HepG2 (cell line): ENCODE results near the gene TBC1D1. TPM values are rescaled to one million over a fixed set of nuclear protein-coding genes. Genes with fewer than 3 reads are reported as not detected.

ENCODE experiments used
- HHEX ChIP-seq: IDR thresholded peaks from 2 replicates; pipeline ENCODE4 v1.6.1; 2016; ENCODE audit warnings: control low read depth
- JDP2 ChIP-seq: sonication (generic); formaldehyde crosslinking; IDR thresholded peaks from 2 replicates; pipeline ENCODE4 v1.8.1; 2022; ENCODE audit warnings: missing genetic modification reagents, borderline replicate concordance
- KDM5B ChIP-seq: sonication (generic); formaldehyde crosslinking; IDR thresholded peaks from 2 replicates; pipeline ENCODE4 v1.4.0; 2020; ENCODE audit warnings: missing genetic modification reagents, mild to moderate bottlenecking, borderline replicate concordance
- MAFK ChIP-seq, 2 experiments: IDR thresholded peaks in 1 of 2; conservative IDR thresholded peaks in 1 of 2; 2 replicates each; pipeline ENCODE4 v1.6.1; 2011; ENCODE audit warnings: improper control_type of control experiment in 2 of 2, low read length in 2 of 2
- REPIN1 ChIP-seq: sonication (generic); formaldehyde crosslinking; IDR thresholded peaks from 2 replicates; pipeline ENCODE4 v1.8.0; 2022; ENCODE audit warnings: missing genetic modification reagents, low read depth, mild to moderate bottlenecking, borderline replicate concordance
- RFX5 ChIP-seq: IDR thresholded peaks from 2 replicates; pipeline ENCODE4 v1.6.1; 2011; ENCODE audit warnings: low read depth, low read length, improper control_type of control experiment
- SALL2 ChIP-seq: sonication (generic); formaldehyde crosslinking; IDR thresholded peaks from 2 replicates; pipeline ENCODE4 v1.8.1; 2023; ENCODE audit warnings: mild to moderate bottlenecking, missing genetic modification reagents, inconsistent platforms
- SMAD3 ChIP-seq: sonication (generic); formaldehyde crosslinking; IDR thresholded peaks from 2 replicates; pipeline ENCODE4 v1.4.0; 2020; ENCODE audit warnings: missing genetic modification reagents
- SMC3 ChIP-seq: IDR thresholded peaks from 2 replicates; pipeline ENCODE4 v1.6.1; 2011; ENCODE audit warnings: low read length, improper control_type of control experiment
- SP1 ChIP-seq, 2 experiments: fragments of 450-650 bp in 1 of 2; sonication (generic) in 1 of 2; formaldehyde crosslinking in 1 of 2; IDR thresholded peaks; 2 replicates each; pipeline versions ENCODE4 v1.4.0 to v1.6.1; 2016 to 2020; ENCODE audit warnings: missing genetic modification reagents in 1 of 2
- STAG1 ChIP-seq: sonication (generic); formaldehyde crosslinking; IDR thresholded peaks from 2 replicates; pipeline ENCODE4 v1.4.0; 2020; ENCODE audit warnings: missing genetic modification reagents
- XBP1 ChIP-seq: sonication (generic); formaldehyde crosslinking; IDR thresholded peaks from 2 replicates; pipeline ENCODE4 v1.5.0; 2020; ENCODE audit warnings: missing genetic modification reagents
- ZFP36L1 ChIP-seq: sonication (generic); formaldehyde crosslinking; IDR thresholded peaks from 2 replicates; pipeline ENCODE4 v1.8.0; 2022; ENCODE audit warnings: mild to moderate bottlenecking, missing genetic modification reagents, moderate library complexity
- ZFYVE20 ChIP-seq: sonication (generic); formaldehyde crosslinking; IDR thresholded peaks from 2 replicates; pipeline ENCODE4 v1.8.0; 2023; ENCODE audit warnings: low read depth, mild to moderate bottlenecking, moderate library complexity, missing genetic modification reagents, borderline replicate concordance
- ZKSCAN8 ChIP-seq: IDR thresholded peaks from 2 replicates; pipeline ENCODE4 v1.6.1; 2016; ENCODE audit warnings: borderline replicate concordance, missing genetic modification reagents, missing compliant biosample characterization
- ZNF331 ChIP-seq: sonication (generic); formaldehyde crosslinking; IDR thresholded peaks from 2 replicates; pipeline ENCODE4 v1.4.0; 2020; ENCODE audit warnings: missing genetic modification reagents
- ZZZ3 ChIP-seq: sonication (generic); formaldehyde crosslinking; IDR thresholded peaks from 2 replicates; pipeline ENCODE4 v1.4.0; 2020; ENCODE audit warnings: missing genetic modification reagents, mild to moderate bottlenecking, borderline replicate concordance
- polyA plus RNA-seq, 8 experiments: library from polyadenylated mRNA; depleted of rRNA in 3 of 8; stranded (reverse) in 7 of 8; unstranded in 1 of 8; fragments of >200 nt; fragmentation: Illumina TruSeq in 4 of 8; extraction: Trizol in 4 of 8; gene quantifications; 2 replicates each; pipeline versions ENCODE4 v1.2.1 to v1.2.3, GENCODE V29; 2011 to 2016; ENCODE audit warnings: low read depth in 4 of 8, missing spikeins in 1 of 8, mixed read lengths in 1 of 8; ENCODE audit not compliant: insufficient read depth in 1 of 8
- total RNA-seq, 5 experiments: library from RNA; depleted of rRNA; stranded (reverse); fragments of >200 nt; fragmentation: Illumina TruSeq; extraction: Trizol; gene quantifications; 2 replicates each; pipeline ENCODE4 v1.2.3, GENCODE V29; 2016; ENCODE audit warnings: low read depth in 1 of 5
- TF ChIP-seq, protein P1 (sequence below): IDR thresholded peaks from 2 replicates; pipeline ENCODE4 v1.6.1; 2012; ENCODE audit warnings: inconsistent platforms
- TF ChIP-seq, protein P2 (sequence below): sonication (generic); formaldehyde crosslinking; IDR thresholded peaks from 2 replicates; pipeline ENCODE4 v1.4.0; 2020; ENCODE audit warnings: missing genetic modification reagents
- TF ChIP-seq, protein P3 (sequence below): sonication (generic); formaldehyde crosslinking; IDR thresholded peaks from 2 replicates; pipeline ENCODE4 v1.4.0; 2020; ENCODE audit warnings: mild to moderate bottlenecking, missing genetic modification reagents
- TF ChIP-seq, protein P4 (sequence below): sonication (generic); formaldehyde crosslinking; IDR thresholded peaks from 2 replicates; pipeline ENCODE4 v1.9.0; 2021; ENCODE audit warnings: mild to moderate bottlenecking, missing genetic modification reagents

Gene TBC1D1
- total and polyA plus RNA-seq, 2 of the 13 experiments (the other 11 are each of a cell fraction or from before 2014, with no cell fraction given), result 37.3 to 62.8 TPM

GRCh38 chr4:38040619-38041018, 149.7 kb downstream of the TBC1D1 start (continued):
- TF ChIP-seq SMC3 (peak; percentile 3; the same call in 1 of the 2 replicates), STAG1 (CRISPR knock-in tag) (peak; percentile 43), RFX5 (no peak), ZNF331 (CRISPR knock-in tag) (no peak), ZKSCAN8 (CRISPR knock-in tag) (no peak), MAFK (conservative IDR thresholded peaks at IDR 0.05 in 1 of 2, IDR thresholded peaks at IDR 0.05 in 1 of 2; ENCODE audit: low read length in 2 of 2) (peak in 1 of 2 experiments; percentile 15; a peak in 1 of 4 replicates), HHEX (CRISPR knock-in tag) (no peak), ZFP36L1 (CRISPR knock-in tag) (no peak), ZFYVE20 (CRISPR knock-in tag) (no peak), KDM5B (CRISPR knock-in tag) (no peak), SMAD3 (CRISPR knock-in tag) (no peak), XBP1 (CRISPR knock-in tag) (no peak), ZZZ3 (no peak), JDP2 (CRISPR knock-in tag) (no peak), REPIN1 (CRISPR knock-in tag) (no peak), SP1 (IDR thresholded peaks at IDR 0.05) (no peak), SP1 (CRISPR knock-in tag; IDR thresholded peaks at IDR 0.05) (no peak), SALL2 (CRISPR knock-in tag) (no peak)
- TF ChIP-seq, protein P1, sequence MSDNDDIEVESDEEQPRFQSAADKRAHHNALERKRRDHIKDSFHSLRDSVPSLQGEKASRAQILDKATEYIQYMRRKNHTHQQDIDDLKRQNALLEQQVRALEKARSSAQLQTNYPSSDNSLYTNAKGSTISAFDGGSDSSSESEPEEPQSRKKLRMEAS, result no peak
- TF ChIP-seq, protein P2, sequence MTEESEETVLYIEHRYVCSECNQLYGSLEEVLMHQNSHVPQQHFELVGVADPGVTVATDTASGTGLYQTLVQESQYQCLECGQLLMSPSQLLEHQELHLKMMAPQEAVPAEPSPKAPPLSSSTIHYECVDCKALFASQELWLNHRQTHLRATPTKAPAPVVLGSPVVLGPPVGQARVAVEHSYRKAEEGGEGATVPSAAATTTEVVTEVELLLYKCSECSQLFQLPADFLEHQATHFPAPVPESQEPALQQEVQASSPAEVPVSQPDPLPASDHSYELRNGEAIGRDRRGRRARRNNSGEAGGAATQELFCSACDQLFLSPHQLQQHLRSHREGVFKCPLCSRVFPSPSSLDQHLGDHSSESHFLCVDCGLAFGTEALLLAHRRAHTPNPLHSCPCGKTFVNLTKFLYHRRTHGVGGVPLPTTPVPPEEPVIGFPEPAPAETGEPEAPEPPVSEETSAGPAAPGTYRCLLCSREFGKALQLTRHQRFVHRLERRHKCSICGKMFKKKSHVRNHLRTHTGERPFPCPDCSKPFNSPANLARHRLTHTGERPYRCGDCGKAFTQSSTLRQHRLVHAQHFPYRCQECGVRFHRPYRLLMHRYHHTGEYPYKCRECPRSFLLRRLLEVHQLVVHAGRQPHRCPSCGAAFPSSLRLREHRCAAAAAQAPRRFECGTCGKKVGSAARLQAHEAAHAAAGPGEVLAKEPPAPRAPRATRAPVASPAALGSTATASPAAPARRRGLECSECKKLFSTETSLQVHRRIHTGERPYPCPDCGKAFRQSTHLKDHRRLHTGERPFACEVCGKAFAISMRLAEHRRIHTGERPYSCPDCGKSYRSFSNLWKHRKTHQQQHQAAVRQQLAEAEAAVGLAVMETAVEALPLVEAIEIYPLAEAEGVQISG (CRISPR knock-in tag), result no peak
- TF ChIP-seq, protein P3, sequence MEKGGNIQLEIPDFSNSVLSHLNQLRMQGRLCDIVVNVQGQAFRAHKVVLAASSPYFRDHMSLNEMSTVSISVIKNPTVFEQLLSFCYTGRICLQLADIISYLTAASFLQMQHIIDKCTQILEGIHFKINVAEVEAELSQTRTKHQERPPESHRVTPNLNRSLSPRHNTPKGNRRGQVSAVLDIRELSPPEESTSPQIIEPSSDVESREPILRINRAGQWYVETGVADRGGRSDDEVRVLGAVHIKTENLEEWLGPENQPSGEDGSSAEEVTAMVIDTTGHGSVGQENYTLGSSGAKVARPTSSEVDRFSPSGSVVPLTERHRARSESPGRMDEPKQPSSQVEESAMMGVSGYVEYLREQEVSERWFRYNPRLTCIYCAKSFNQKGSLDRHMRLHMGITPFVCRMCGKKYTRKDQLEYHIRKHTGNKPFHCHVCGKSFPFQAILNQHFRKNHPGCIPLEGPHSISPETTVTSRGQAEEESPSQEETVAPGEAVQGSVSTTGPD, result no peak
- TF ChIP-seq, protein P4, sequence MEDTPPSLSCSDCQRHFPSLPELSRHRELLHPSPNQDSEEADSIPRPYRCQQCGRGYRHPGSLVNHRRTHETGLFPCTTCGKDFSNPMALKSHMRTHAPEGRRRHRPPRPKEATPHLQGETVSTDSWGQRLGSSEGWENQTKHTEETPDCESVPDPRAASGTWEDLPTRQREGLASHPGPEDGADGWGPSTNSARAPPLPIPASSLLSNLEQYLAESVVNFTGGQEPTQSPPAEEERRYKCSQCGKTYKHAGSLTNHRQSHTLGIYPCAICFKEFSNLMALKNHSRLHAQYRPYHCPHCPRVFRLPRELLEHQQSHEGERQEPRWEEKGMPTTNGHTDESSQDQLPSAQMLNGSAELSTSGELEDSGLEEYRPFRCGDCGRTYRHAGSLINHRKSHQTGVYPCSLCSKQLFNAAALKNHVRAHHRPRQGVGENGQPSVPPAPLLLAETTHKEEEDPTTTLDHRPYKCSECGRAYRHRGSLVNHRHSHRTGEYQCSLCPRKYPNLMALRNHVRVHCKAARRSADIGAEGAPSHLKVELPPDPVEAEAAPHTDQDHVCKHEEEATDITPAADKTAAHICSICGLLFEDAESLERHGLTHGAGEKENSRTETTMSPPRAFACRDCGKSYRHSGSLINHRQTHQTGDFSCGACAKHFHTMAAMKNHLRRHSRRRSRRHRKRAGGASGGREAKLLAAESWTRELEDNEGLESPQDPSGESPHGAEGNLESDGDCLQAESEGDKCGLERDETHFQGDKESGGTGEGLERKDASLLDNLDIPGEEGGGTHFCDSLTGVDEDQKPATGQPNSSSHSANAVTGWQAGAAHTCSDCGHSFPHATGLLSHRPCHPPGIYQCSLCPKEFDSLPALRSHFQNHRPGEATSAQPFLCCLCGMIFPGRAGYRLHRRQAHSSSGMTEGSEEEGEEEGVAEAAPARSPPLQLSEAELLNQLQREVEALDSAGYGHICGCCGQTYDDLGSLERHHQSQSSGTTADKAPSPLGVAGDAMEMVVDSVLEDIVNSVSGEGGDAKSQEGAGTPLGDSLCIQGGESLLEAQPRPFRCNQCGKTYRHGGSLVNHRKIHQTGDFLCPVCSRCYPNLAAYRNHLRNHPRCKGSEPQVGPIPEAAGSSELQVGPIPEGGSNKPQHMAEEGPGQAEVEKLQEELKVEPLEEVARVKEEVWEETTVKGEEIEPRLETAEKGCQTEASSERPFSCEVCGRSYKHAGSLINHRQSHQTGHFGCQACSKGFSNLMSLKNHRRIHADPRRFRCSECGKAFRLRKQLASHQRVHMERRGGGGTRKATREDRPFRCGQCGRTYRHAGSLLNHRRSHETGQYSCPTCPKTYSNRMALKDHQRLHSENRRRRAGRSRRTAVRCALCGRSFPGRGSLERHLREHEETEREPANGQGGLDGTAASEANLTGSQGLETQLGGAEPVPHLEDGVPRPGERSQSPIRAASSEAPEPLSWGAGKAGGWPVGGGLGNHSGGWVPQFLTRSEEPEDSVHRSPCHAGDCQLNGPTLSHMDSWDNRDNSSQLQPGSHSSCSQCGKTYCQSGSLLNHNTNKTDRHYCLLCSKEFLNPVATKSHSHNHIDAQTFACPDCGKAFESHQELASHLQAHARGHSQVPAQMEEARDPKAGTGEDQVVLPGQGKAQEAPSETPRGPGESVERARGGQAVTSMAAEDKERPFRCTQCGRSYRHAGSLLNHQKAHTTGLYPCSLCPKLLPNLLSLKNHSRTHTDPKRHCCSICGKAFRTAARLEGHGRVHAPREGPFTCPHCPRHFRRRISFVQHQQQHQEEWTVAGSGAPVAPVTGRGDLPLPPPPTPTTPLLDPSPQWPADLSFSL (CRISPR knock-in tag), result no peak
- TF ChIP-seq, all 625 proteins: peak for 8
